ENCODE results near the gene FOXA1. TPM values are rescaled to one million over a fixed set of nuclear protein-coding genes. Genes with fewer than 3 reads are reported as not detected.

Gene FOXA1
- total and polyA plus RNA-seq, 2 of the 8 experiments (the other 6 are each of a cell fraction or from before 2014, with no cell fraction given): 0.08 to 0.20 TPM

DNA sequence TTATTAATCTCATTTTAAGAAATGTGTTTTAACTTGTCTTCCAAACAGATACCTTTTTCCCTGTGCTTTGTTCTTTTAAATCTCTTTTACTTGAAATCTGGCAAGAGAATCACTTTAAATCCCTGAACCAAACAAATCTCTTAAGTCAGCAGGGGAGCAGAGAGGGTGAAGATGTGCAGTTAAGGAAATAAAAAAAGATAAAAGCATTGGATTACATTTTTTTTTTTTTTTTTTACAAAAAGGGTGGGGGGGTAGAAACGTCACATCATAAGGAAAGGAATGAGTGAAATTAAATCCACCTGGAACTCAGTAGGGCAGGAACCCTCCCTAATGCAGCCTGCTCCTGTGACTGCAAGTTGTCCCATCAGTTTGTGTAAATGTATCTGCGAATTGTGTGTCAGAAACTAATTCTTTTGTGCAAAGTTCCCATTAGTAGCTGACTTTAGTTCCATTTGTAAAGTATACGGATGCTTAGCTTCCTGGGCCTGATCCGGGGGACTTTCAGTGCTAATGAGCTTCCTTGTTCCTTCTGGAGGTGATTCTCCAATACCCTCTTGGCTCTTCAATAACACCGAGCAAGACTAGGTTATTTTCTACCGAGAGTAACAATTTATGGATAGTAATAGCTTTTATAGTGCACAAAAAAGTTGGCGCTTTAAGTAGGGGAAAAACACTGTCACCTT, 1.9 kb upstream of the FOXA1 start:
- TF ChIP-seq CBX8 (IDR thresholded peaks at IDR 0.05; ENCODE audit: borderline replicate concordance, low read depth, low read length) (0 out of 2 replicates have a peak, but pooled peaks have one; percentile 26), KDM5A (IDR thresholded peaks at IDR 0.05; ENCODE audit: low read length) (no peak), CREB1 (IDR thresholded peaks at IDR 0.05) (no peak), FOSL1 (IDR thresholded peaks at IDR 0.05; ENCODE audit: insufficient read depth, low read depth, low read length) (no peak), TEAD4 (IDR thresholded peaks at IDR 0.05; ENCODE audit: low read depth, low read length) (no peak)
- H3K14ac ChIP-seq (ENCODE audit: insufficient read length): no peak overlapping the region
- no peak overlapping the region for H3K9ac ChIP-seq (replicated peaks in 1 of 4; ENCODE audit: extremely low read depth in 1 of 4, low read depth in 3 of 4, low read length in 3 of 4)
- H4K20me1 ChIP-seq (replicated peaks in 1 of 2; ENCODE audit: control insufficient read depth in 1 of 2, insufficient read depth in 2 of 2, low read length in 2 of 2): peaks cover 10 to 24% of the 10 kb centered on the region in 2 experiments
- DNase-seq (ENCODE audit: low read depth in 1 of 2, low spot score in 2 of 2): no peak
- H2BK12ac ChIP-seq (ENCODE audit: low read depth, low read length): no peak overlapping the region
- H3K4me3 ChIP-seq (ENCODE audit: extremely low read depth in 1 of 4, insufficient read depth in 2 of 4, low read depth in 3 of 4, low read length in 4 of 4): no peak overlapping the region
- H3K79me2 ChIP-seq (ENCODE audit: control insufficient read depth in 1 of 2, insufficient read depth in 2 of 2, low read length in 2 of 2): no peaks in the 10 kb centered on the region
- no peak overlapping the region for H2BK20ac ChIP-seq (ENCODE audit: low read length)
- no peak overlapping the region for H2BK5ac ChIP-seq (ENCODE audit: low read depth, low read length)
- H3K23ac ChIP-seq (ENCODE audit: insufficient read length): no peak overlapping the region
- no peaks in the 10 kb centered on the region for H3K9me3 ChIP-seq (ENCODE audit: insufficient read depth in 2 of 2, low read depth in 1 of 2, low read length in 1 of 2)
- peaks cover 0 to 27% (median 13%) of the 10 kb centered on the region in 4 experiments; a peak in 6 of 7 replicates for H3K4me1 ChIP-seq (replicated peaks in 1 of 4; ENCODE audit: control insufficient read depth in 3 of 4, insufficient read depth in 4 of 4, low read length in 3 of 4)
- peaks cover 86 to 99% (median 93%) of the 10 kb centered on the region in 4 experiments for H3K27me3 ChIP-seq (replicated peaks in 1 of 4; ENCODE audit: control insufficient read depth in 3 of 4, extremely low read depth in 1 of 4, insufficient read depth in 3 of 4, low read length in 3 of 4)
- H4K5ac ChIP-seq (ENCODE audit: insufficient read length, low read depth, low read length): no peak overlapping the region
- peak overlapping the region in 1 of 2 experiments; percentile 89; a peak in 1 of 4 replicates for H3K4me2 ChIP-seq (ENCODE audit: insufficient read depth in 1 of 2, low read depth in 2 of 2, low read length in 2 of 2)
- FAIRE-seq: no peak
- no peaks in the 10 kb centered on the region for H3K36me3 ChIP-seq (ENCODE audit: control insufficient read depth in 2 of 4, insufficient read depth in 4 of 4, low read length in 3 of 4)
- H2AFZ ChIP-seq (ENCODE audit: low read length): no peak overlapping the region
- H4K91ac ChIP-seq (replicated peaks; ENCODE audit: insufficient read length, low read length): no peak overlapping the region
- ChIA-PET CTCF (ENCODE audit: partially characterized antibody) (interaction anchor here (0.6 to 7.6 kb wide), 13 partner anchors 9 to 660 kb away, joined by 3 to 62 read pairs (median 4); no protein-coding TSS in a partner anchor), POLR2A (ENCODE audit: partially characterized antibody) (interaction anchor here (1.0 kb wide), 1 partner anchor 12 kb away, joined by 3 read pairs; no protein-coding TSS in a partner anchor)
- no peak overlapping the region for H3K4ac ChIP-seq (replicated peaks; ENCODE audit: insufficient read length, low read depth, low read length)
- H2AK5ac ChIP-seq (ENCODE audit: low read depth, low read length): no peak overlapping the region
- no peak overlapping the region for H4K8ac ChIP-seq (ENCODE audit: extremely low read depth, insufficient read depth, low read length)
- no peak overlapping the region for H3K18ac ChIP-seq (ENCODE audit: extremely low read depth, low read length)
- WGBS, 2 experiments (ENCODE audit: extremely low coverage in 1 of 2, insufficient coverage in 1 of 2, insufficient read length in 1 of 2, insufficient replicate concordance in 2 of 2, low coverage in 1 of 2, low lambda C conversion rate in 2 of 2, missing lambda C conversion rate in 1 of 2): 33% methylated on average over 7 of the region's 7 CpGs; no CpG with 5 or more reads in 1 of the 2 experiments
- H2BK15ac ChIP-seq (ENCODE audit: low read length): no peak overlapping the region
- no peak overlapping the region for H2BK120ac ChIP-seq (replicated peaks; ENCODE audit: low read depth, low read length)
- H3K56ac ChIP-seq (replicated peaks; ENCODE audit: insufficient read length, low read depth, low read length): no peak overlapping the region
- peaks cover 5% of the 10 kb centered on the region for H3K23me2 ChIP-seq (ENCODE audit: low read depth, low read length)
- H3K79me1 ChIP-seq (ENCODE audit: low read depth, low read length): no peaks in the 10 kb centered on the region
- H3K27ac ChIP-seq (ENCODE audit: low read depth, low read length): no peak overlapping the region
